CD4-positive, CD25-positive, alpha-beta regulatory T cell (primary cell): ENCODE data around the gene MYLK2. TPM values are rescaled to one million over a fixed set of nuclear protein-coding genes. Genes with fewer than 3 reads are reported as not detected.
A peak's percentile ranks its signal among the peaks of the same experiment; 100 is the strongest.

Source experiments
- ATAC-seq, 2 donors: fragments of 150-1000 bp; cut with Tn5 transposase; one replicate each; pipeline ENCODE4 v1.10.0; 2021; ENCODE audit warnings: low read depth in 2 of 2, moderate number of reproducible peaks in 2 of 2, moderate library complexity in 1 of 2
- DNase-seq, 3 donors: peaks; one replicate each; pipeline versions ENCODE4 v3.0.0 to v3.0.0-alpha.2; 2012 to 2022; ENCODE audit warnings: mixed read lengths in 1 of 3
- H3K27ac ChIP-seq: one replicate; pipeline ENCODE4 v1.7.0; 2013; ENCODE audit warnings: mild to moderate bottlenecking, low read length; ENCODE audit not compliant: insufficient read depth, poor library complexity, severe bottlenecking
- H3K27me3 ChIP-seq: one replicate; pipeline ENCODE4 v1.7.0; 2013; ENCODE audit warnings: low read length; ENCODE audit not compliant: control insufficient read depth, insufficient read depth
- H3K36me3 ChIP-seq: one replicate; pipeline ENCODE4 v1.7.0; 2013; ENCODE audit warnings: mild to moderate bottlenecking, low read length, moderate library complexity; ENCODE audit not compliant: control insufficient read depth, insufficient read depth
- H3K4me1 ChIP-seq: 2 replicates; pipeline ENCODE4 v1.7.0; 2013; ENCODE audit warnings: mild to moderate bottlenecking, low read length; ENCODE audit not compliant: insufficient read depth, control insufficient read depth, poor library complexity, severe bottlenecking
- H3K4me3 ChIP-seq: one replicate; pipeline ENCODE4 v1.7.0; 2013; ENCODE audit warnings: low read depth, mild to moderate bottlenecking, low read length, moderate library complexity
- H3K9me3 ChIP-seq, 2 experiments: 1 replicate in 1 of 2; 2 replicates in 1 of 2; pipeline ENCODE4 v1.7.0; 2013; ENCODE audit warnings: low read length in 2 of 2, mild to moderate bottlenecking in 1 of 2, moderate library complexity in 1 of 2; ENCODE audit not compliant: control insufficient read depth in 2 of 2
- H3K27ac Mint-ChIP-seq, 3 donors: one replicate each; pipeline ENCODE4 v1.8.0; 2020 to 2022; ENCODE audit warnings: mild to moderate bottlenecking in 3 of 3, mixed read lengths in 3 of 3, moderate library complexity in 2 of 3
- H3K27me3 Mint-ChIP-seq: one replicate; pipeline ENCODE4 v1.8.0; 2022; ENCODE audit warnings: mild to moderate bottlenecking, mixed read lengths
- H3K36me3 Mint-ChIP-seq: one replicate; pipeline ENCODE4 v1.8.0; 2020; ENCODE audit warnings: mixed read lengths
- H3K4me1 Mint-ChIP-seq, 4 donors: one replicate each; pipeline ENCODE4 v1.8.0; 2020 to 2022; ENCODE audit warnings: mixed read lengths in 4 of 4, mild to moderate bottlenecking in 1 of 4
- H3K4me3 Mint-ChIP-seq, 4 donors: one replicate each; pipeline ENCODE4 v1.8.0; 2020 to 2022; ENCODE audit warnings: mild to moderate bottlenecking in 4 of 4, mixed read lengths in 4 of 4, moderate library complexity in 3 of 4
- H3K9me3 Mint-ChIP-seq, 7 donors: one replicate each; pipeline ENCODE4 v1.8.0; 2020 to 2022; ENCODE audit warnings: mixed read lengths in 7 of 7, mild to moderate bottlenecking in 3 of 7, moderate library complexity in 2 of 7
- polyA plus RNA-seq, 4 donors: library from polyadenylated mRNA; unstranded; fragments of 300-500 nt; fragmentation: Illumina TruSeq; gene quantifications; one replicate each; pipeline ENCODE4 v1.2.3, GENCODE V29; 2021
- total RNA-seq: library from RNA; stranded (reverse); gene quantifications from one replicate; pipeline ENCODE4 v1.2.3, GENCODE V29; 2022

Gene MYLK2
- total and polyA plus RNA-seq, 5 donors from 2014 or later: not detected

- H3K4me1 Mint-ChIP-seq: peaks cover 0 to 2% (median 0%) of the 10 kb centered on the region in 4 donors
- Histone ChIP-seq H3K9me3 (no peaks in the 10 kb centered on the region), H3K36me3 (no peaks in the 10 kb centered on the region), H3K27me3 (no peaks in the 10 kb centered on the region), H3K27ac (no peak overlapping the region), H3K4me3 (no peak overlapping the region), H3K4me1 (no peaks in the 10 kb centered on the region)
- H3K9me3 Mint-ChIP-seq: peaks cover 0 to 2% (median 0%) of the 10 kb centered on the region in 7 donors
- H3K27me3 Mint-ChIP-seq: peaks cover 4% of the 10 kb centered on the region
- H3K36me3 Mint-ChIP-seq: no peaks in the 10 kb centered on the region
- ATAC-seq: no peak
- H3K4me3 Mint-ChIP-seq: no peak overlapping the region
- no peak overlapping the region for H3K27ac Mint-ChIP-seq
- no peak for DNase-seq
These were observed 25.7 kb downstream of the MYLK2 start for GRCh38 chr20:31844737-31845299.

GRCh38 chr20:31845300-31845863, 26.2 kb downstream of the MYLK2 start, which contains the start of gene FOXS1:
TSS of gene FOXS1 (minus strand) at chr20:31845604. CDS start at chr20:31845542, 62 bp downstream.
- no peak for DNase-seq
- H3K4me3 Mint-ChIP-seq: no peak within 1 kb of the TSS
- peaks cover 8% of the 10 kb centered on the region for H3K27me3 Mint-ChIP-seq
- H3K9me3 ChIP-seq: no peaks in the 10 kb centered on the region
- H3K9me3 Mint-ChIP-seq: peaks cover 0 to 2% (median 0%) of the 10 kb centered on the region in 7 donors
- H3K4me1 ChIP-seq: no peaks in the 10 kb centered on the region
- ATAC-seq: no peak
- no peak within 1 kb of the TSS for H3K27ac ChIP-seq
- H3K27me3 ChIP-seq: no peaks in the 10 kb centered on the region
- H3K36me3 ChIP-seq: no peaks in the 10 kb centered on the region
- H3K36me3 Mint-ChIP-seq: no peaks in the 10 kb centered on the region
- no peak within 1 kb of the TSS for H3K27ac Mint-ChIP-seq
- peaks cover 0 to 2% (median 0%) of the 10 kb centered on the region in 4 donors for H3K4me1 Mint-ChIP-seq
- no peak within 1 kb of the TSS for H3K4me3 ChIP-seq

GRCh38 chr20:31846793-31847138, 27.6 kb downstream of the MYLK2 start:
- Histone ChIP-seq H3K36me3 (no peaks in the 10 kb centered on the region), H3K9me3 (no peaks in the 10 kb centered on the region), H3K4me1 (no peaks in the 10 kb centered on the region), H3K27me3 (no peaks in the 10 kb centered on the region), H3K4me3 (no peak overlapping the region), H3K27ac (no peak overlapping the region)
- Mint-ChIP-seq H3K27ac (no peak overlapping the region), H3K4me3 (no peak overlapping the region), H3K9me3 (peaks cover 0 to 2% (median 0%) of the 10 kb centered on the region in 7 donors), H3K4me1 (peaks cover 0 to 2% (median 0%) of the 10 kb centered on the region in 4 donors), H3K27me3 (peaks cover 15% of the 10 kb centered on the region), H3K36me3 (no peaks in the 10 kb centered on the region)
- no peak for ATAC-seq
- no peak for DNase-seq

GRCh38 chr20:31848088-31848999, 29.2 kb downstream of the MYLK2 start:
- Histone ChIP-seq H3K9me3 (no peaks in the 10 kb centered on the region), H3K4me3 (no peak overlapping the region), H3K36me3 (no peaks in the 10 kb centered on the region), H3K27me3 (no peaks in the 10 kb centered on the region), H3K27ac (no peak overlapping the region), H3K4me1 (no peaks in the 10 kb centered on the region)
- peaks cover 0 to 2% (median 0%) of the 10 kb centered on the region in 7 donors for H3K9me3 Mint-ChIP-seq
- DNase-seq (no peak), ATAC-seq (no peak)
- H3K27ac Mint-ChIP-seq: no peak overlapping the region
- H3K4me3 Mint-ChIP-seq: no peak overlapping the region
- peaks cover 0 to 2% (median 0%) of the 10 kb centered on the region in 4 donors for H3K4me1 Mint-ChIP-seq
- peaks cover 19% of the 10 kb centered on the region for H3K27me3 Mint-ChIP-seq
- no peaks in the 10 kb centered on the region for H3K36me3 Mint-ChIP-seq

- no peaks in the 10 kb centered on the region for H3K4me1 ChIP-seq
- H3K27me3 Mint-ChIP-seq: peaks cover 19% of the 10 kb centered on the region
- no peaks in the 10 kb centered on the region for H3K9me3 ChIP-seq
- H3K4me3 ChIP-seq: no peak overlapping the region
- H3K36me3 Mint-ChIP-seq: no peaks in the 10 kb centered on the region
- no peaks in the 10 kb centered on the region for H3K36me3 ChIP-seq
- no peak overlapping the region for H3K27ac ChIP-seq
- H3K27me3 ChIP-seq: peaks cover 4% of the 10 kb centered on the region
- DNase-seq: no peak
- peaks cover 0 to 2% (median 0%) of the 10 kb centered on the region in 7 donors for H3K9me3 Mint-ChIP-seq
- no peak overlapping the region for H3K27ac Mint-ChIP-seq
- no peak for ATAC-seq
- H3K4me1 Mint-ChIP-seq: peaks cover 0 to 2% (median 0%) of the 10 kb centered on the region in 4 donors
- H3K4me3 Mint-ChIP-seq: no peak overlapping the region
These were observed 30.3 kb downstream of the MYLK2 start for GRCh38 chr20:31849306-31849930.

GRCh38 chr20:31851240-31851955, 32.2 kb downstream of the MYLK2 start:
- Mint-ChIP-seq H3K36me3 (no peaks in the 10 kb centered on the region), H3K27ac (peak overlapping the region in 1 of 3 donors; percentile 53), H3K9me3 (peaks cover 0 to 2% (median 0%) of the 10 kb centered on the region in 7 donors), H3K4me3 (no peak overlapping the region), H3K4me1 (peaks cover 0 to 2% (median 0%) of the 10 kb centered on the region in 4 donors), H3K27me3 (peaks cover 19% of the 10 kb centered on the region)
- H3K4me3 ChIP-seq: no peak overlapping the region
- no peaks in the 10 kb centered on the region for H3K4me1 ChIP-seq
- DNase-seq (no peak), ATAC-seq (no peak)
- H3K27me3 ChIP-seq: peaks cover 11% of the 10 kb centered on the region
- no peaks in the 10 kb centered on the region for H3K9me3 ChIP-seq
- no peak overlapping the region for H3K27ac ChIP-seq
- H3K36me3 ChIP-seq: no peaks in the 10 kb centered on the region

- Mint-ChIP-seq H3K4me3 (no peak overlapping the region), H3K27me3 (peaks cover 20% of the 10 kb centered on the region), H3K9me3 (peaks cover 0 to 4% (median 0%) of the 10 kb centered on the region in 7 donors), H3K36me3 (no peaks in the 10 kb centered on the region), H3K4me1 (no peaks in the 10 kb centered on the region), H3K27ac (no peak overlapping the region)
- DNase-seq (no peak), ATAC-seq (no peak)
- H3K27me3 ChIP-seq: peaks cover 11% of the 10 kb centered on the region
- H3K4me3 ChIP-seq: no peak overlapping the region
- H3K36me3 ChIP-seq: no peaks in the 10 kb centered on the region
- no peak overlapping the region for H3K27ac ChIP-seq
- H3K9me3 ChIP-seq: no peaks in the 10 kb centered on the region
- H3K4me1 ChIP-seq: no peaks in the 10 kb centered on the region
These were observed 34.3 kb downstream of the MYLK2 start for GRCh38 chr20:31853481-31853880.
